Left lung (tissue), 10 donors: ENCODE results near the gene SATB2. TPM values are rescaled to one million over a fixed set of nuclear protein-coding genes. Genes with fewer than 3 reads are reported as not detected.

Experiments used
- ATAC-seq: fragments of 200-7000 bp; cut with Tn5 transposase; one replicate; pipeline ENCODE4 v1.9.1; 2020; ENCODE audit warnings: moderate library complexity
- DNase-seq, 4 donors: peaks; one replicate each; pipeline ENCODE4 v3.0.0-alpha.2; 2013 to 2020
- H3K27ac ChIP-seq, 2 donors: fragments of 200-600 bp; sonication (generic) in 1 of 2; one replicate each; pipeline versions ENCODE4 v1.5.0 to v1.8.0; 2020 to 2021
- H3K27me3 ChIP-seq, 2 donors: fragments of 200-600 bp; sonication (generic) in 1 of 2; one replicate each; pipeline versions ENCODE4 v1.5.0 to v1.8.0; 2020 to 2021
- H3K36me3 ChIP-seq, 2 donors: fragments of 200-600 bp; sonication (generic) in 1 of 2; one replicate each; pipeline versions ENCODE4 v1.5.0 to v1.8.0; 2020 to 2021
- H3K4me1 ChIP-seq, 2 donors: fragments of 200-600 bp; one replicate each; pipeline ENCODE4 v1.8.0; 2021
- H3K4me3 ChIP-seq, 2 donors: fragments of 200-600 bp; sonication (generic) in 1 of 2; one replicate each; pipeline versions ENCODE4 v1.5.0 to v1.8.0; 2020 to 2021; ENCODE audit warnings: mild to moderate bottlenecking in 1 of 2
- H3K9me3 ChIP-seq, 2 donors: fragments of 200-600 bp; sonication (generic) in 1 of 2; one replicate each; pipeline versions ENCODE4 v1.5.0 to v1.8.0; 2020 to 2021
- intact Hi-C, 2 donors: fragments of 100-400 bp; cut with DNase I; formaldehyde crosslinking; loops; one replicate each; pipeline versions ENCODE4 v1.11.2 to v1.14.2; 2022
- polyA plus RNA-seq, 6 donors: library from polyadenylated mRNA; unstranded; fragments of 120-200 nt; gene quantifications; one replicate each; pipeline ENCODE4 v1.2.1, GENCODE V29; 2013; ENCODE audit not compliant: insufficient read length in 6 of 6
- total RNA-seq, 2 donors: library from RNA; stranded (reverse); fragmentation: NEBNext Ultra II Directional; extraction: Animal tissue kit (Norgen Biotek cat#: 25700); gene quantifications; one replicate each; pipeline ENCODE4 v1.2.1, GENCODE V29; 2021
- TF ChIP-seq, protein P1 (sequence below), 2 donors: fragments of 200-600 bp; sonication (generic) in 1 of 2; IDR thresholded peaks; one replicate each; pipeline versions ENCODE4 v1.5.0 to v1.8.0; 2021; ENCODE audit warnings: antibody characterized with exemption in 2 of 2
- donor health status: DM: no; HTN: yes; CAD: no.
- donor health status: DM: no; HTN: no; CAD: no.

The SATB2 gene
- total and polyA plus RNA-seq, 8 donors: 2.9 to 4.5 (median 3.8) TPM

DNA sequence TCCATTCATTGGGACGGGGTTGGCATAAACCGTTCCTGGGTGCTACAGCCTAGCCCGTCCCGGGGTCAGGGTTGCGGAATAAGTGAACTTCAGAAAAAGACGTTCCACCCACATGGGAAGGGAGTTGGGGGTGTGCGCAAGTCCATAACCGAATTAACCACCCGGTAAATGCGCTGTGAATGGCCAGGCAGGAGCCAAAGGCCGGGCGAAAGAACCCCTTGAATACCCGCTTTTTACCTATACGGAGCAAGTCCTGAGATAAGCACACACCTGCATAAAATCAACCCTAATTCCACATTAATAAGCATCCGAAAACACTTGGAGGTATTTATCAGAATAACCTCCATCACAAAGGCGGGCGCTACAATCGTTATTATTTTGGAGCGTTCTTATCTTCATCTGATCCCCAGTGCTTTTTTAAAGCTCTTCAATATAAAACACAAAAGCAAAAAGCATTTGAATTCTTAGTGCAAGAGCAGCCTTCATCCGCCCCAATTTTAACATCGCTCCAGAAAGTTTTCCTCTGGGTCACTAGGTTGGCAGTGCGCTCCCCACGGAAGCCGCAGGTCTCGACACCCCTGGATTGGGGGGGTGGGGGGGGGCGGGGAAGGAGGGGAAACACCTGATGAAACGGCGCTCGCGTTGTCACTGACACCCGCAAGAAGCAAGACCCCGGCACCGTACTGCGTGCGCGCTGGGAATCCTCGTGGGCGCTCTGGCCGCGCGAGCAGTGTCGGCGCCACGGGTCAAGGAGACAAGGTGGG, 1.2 kb downstream of the SATB2 start:
- H3K27me3 ChIP-seq: peaks cover 66 to 94% of the 10 kb centered on the region in 2 donors
- H3K4me3 ChIP-seq: peak overlapping the region in 1 of 2 donors; percentile 79
- H3K27ac ChIP-seq: no peak overlapping the region
- intact Hi-C loops: no loop called here
- DNase-seq: no peak
- TF ChIP-seq, protein P1, sequence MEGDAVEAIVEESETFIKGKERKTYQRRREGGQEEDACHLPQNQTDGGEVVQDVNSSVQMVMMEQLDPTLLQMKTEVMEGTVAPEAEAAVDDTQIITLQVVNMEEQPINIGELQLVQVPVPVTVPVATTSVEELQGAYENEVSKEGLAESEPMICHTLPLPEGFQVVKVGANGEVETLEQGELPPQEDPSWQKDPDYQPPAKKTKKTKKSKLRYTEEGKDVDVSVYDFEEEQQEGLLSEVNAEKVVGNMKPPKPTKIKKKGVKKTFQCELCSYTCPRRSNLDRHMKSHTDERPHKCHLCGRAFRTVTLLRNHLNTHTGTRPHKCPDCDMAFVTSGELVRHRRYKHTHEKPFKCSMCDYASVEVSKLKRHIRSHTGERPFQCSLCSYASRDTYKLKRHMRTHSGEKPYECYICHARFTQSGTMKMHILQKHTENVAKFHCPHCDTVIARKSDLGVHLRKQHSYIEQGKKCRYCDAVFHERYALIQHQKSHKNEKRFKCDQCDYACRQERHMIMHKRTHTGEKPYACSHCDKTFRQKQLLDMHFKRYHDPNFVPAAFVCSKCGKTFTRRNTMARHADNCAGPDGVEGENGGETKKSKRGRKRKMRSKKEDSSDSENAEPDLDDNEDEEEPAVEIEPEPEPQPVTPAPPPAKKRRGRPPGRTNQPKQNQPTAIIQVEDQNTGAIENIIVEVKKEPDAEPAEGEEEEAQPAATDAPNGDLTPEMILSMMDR (IDR thresholded peaks at IDR 0.05): no peak
- H3K9me3 ChIP-seq: no peaks in the 10 kb centered on the region
- H3K36me3 ChIP-seq: no peaks in the 10 kb centered on the region
- no peak for ATAC-seq
- peaks cover 19 to 37% of the 10 kb centered on the region in 2 donors for H3K4me1 ChIP-seq

DNA sequence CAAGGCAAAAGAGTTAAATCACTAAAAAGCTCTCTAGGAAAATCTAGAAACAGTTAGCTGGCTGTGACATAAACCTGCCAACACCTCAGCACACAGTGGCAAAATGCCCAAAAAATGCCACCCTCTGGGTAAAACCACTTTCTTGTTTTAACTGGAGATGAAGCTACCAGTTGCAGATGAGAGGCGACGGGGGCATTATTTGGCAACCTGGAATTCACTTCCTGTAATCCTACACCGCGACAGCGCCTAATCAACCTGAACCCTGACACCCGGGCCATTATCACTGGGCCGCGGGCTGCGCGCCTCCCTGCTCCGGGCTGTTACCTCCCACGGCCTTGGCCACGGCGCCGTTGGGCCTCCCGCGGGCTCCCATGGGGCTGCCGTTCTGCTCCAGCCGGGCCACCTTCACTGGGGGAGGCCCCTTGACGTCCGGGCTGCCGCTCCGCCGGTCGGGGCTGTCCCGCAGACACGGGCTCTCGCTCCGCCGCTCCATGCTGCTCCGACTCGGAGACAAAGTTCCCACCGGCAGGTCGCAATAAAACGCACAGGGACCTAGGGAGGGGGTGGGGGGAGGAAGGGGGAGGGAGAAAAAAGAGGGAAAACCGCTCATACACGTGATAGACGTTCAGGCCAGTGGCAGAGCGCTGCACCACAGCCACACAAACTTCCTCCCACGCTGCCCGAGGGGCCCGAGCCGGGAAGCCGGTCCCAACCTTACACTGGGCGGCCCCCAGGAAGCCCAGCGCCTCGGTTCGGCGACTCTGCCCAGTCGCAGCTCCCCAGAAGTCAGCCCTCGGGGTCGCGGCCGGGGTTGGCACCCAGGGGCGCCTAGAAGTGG, 2.0 kb downstream of the SATB2 start:
- no peak overlapping the region for H3K27ac ChIP-seq
- ATAC-seq (no peak), DNase-seq (peak in 1 of 4 donors; percentile 79)
- no peak overlapping the region for H3K4me3 ChIP-seq
- TF ChIP-seq, protein P1 (IDR thresholded peaks at IDR 0.05): no peak
- no peaks in the 10 kb centered on the region for H3K36me3 ChIP-seq
- peaks cover 58 to 92% of the 10 kb centered on the region in 2 donors for H3K27me3 ChIP-seq
- intact Hi-C loops: no loop called here
- no peaks in the 10 kb centered on the region for H3K9me3 ChIP-seq
- H3K4me1 ChIP-seq: peaks cover 19 to 37% of the 10 kb centered on the region in 2 donors

DNA sequence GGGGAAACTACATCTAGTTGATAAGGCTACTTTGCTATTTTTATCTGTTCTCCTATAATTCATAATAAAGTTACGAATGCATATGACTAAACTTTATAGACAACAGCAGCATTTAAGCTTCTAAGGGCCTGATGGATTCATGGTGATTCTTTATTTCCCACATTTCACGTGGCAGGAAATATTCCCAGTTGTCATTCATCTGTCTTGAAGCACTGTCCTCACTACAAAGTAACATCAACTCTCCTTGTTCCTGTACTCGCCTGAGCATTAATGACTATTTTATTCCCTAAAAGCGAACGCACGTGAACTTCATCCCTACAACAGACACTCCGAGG, 2.6 kb downstream of the SATB2 start:
- ATAC-seq: no peak
- peaks cover 52 to 88% of the 10 kb centered on the region in 2 donors for H3K27me3 ChIP-seq
- no peaks in the 10 kb centered on the region for H3K36me3 ChIP-seq
- TF ChIP-seq, protein P1 (IDR thresholded peaks at IDR 0.05): no peak
- peaks cover 18 to 37% of the 10 kb centered on the region in 2 donors for H3K4me1 ChIP-seq
- H3K9me3 ChIP-seq: no peaks in the 10 kb centered on the region
- no peak for DNase-seq
- intact Hi-C loops: no loop called here
- no peak overlapping the region for H3K4me3 ChIP-seq
- no peak overlapping the region for H3K27ac ChIP-seq

DNA sequence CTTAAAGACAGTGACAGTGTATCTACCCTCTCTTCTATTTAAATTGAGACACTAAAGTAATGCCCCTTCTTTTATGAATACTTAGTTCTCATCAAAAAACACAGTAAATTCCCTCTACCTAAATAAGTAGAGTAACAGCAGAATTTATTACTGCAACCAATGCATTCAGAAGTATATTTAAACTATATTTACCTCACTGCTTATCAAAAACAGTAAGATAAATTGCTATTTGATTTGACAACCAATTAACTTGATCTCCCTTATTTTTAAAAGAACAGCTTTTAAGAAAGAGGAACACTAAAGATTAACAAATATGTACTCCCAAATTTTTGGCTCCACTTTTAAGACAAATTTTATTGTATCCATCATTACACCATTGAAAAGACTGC, 4.8 kb downstream of the SATB2 start:
- no peak overlapping the region for H3K4me3 ChIP-seq
- peaks cover 48 to 85% of the 10 kb centered on the region in 2 donors for H3K27me3 ChIP-seq
- ATAC-seq: no peak
- H3K36me3 ChIP-seq: no peaks in the 10 kb centered on the region
- TF ChIP-seq, protein P1 (IDR thresholded peaks at IDR 0.05): no peak
- H3K9me3 ChIP-seq: no peaks in the 10 kb centered on the region
- intact Hi-C loops: no loop called here
- H3K4me1 ChIP-seq: peaks cover 14 to 29% of the 10 kb centered on the region in 2 donors
- no peak for DNase-seq
- no peak overlapping the region for H3K27ac ChIP-seq
